GM23338 (cell line): Measurements from ENCODE around the gene TNS3.

Experiments used
- CREB1 ChIP-seq: fragments of 250-450 bp; sonication (Bioruptor Pico); IDR thresholded peaks from 2 replicates; pipeline ENCODE4 v1.5.0; 2020; ENCODE audit warnings: low read depth, mild to moderate bottlenecking, moderate library complexity
- EZH2 ChIP-seq: fragments of 200-600 bp; sonication (generic); IDR thresholded peaks from one replicate; pipeline ENCODE4 v1.8.0; 2017; ENCODE audit warnings: antibody characterized with exemption, mild to moderate bottlenecking, low read depth; ENCODE audit not compliant: unreplicated experiment
- EZH2phosphoT487 ChIP-seq: fragments of 200-600 bp; sonication (generic); IDR thresholded peaks from one replicate; pipeline ENCODE4 v1.8.1; 2018; ENCODE audit warnings: antibody characterized with exemption; ENCODE audit not compliant: unreplicated experiment
- JUNB ChIP-seq: IDR thresholded peaks from one replicate; pipeline ENCODE4 v1.6.1; 2016; ENCODE audit warnings: antibody characterized with exemption; ENCODE audit not compliant: unreplicated experiment
- NANOG ChIP-seq: IDR thresholded peaks from 2 replicates; pipeline ENCODE4 v1.6.1; 2016; ENCODE audit warnings: antibody characterized with exemption, borderline replicate concordance
- POLR2AphosphoS5 ChIP-seq: IDR thresholded peaks from 2 replicates; pipeline ENCODE4 v1.6.1; 2016; ENCODE audit warnings: antibody characterized with exemption, low read depth
- STAT1 ChIP-seq: IDR thresholded peaks from one replicate; pipeline ENCODE4 v1.6.1; 2016; ENCODE audit warnings: antibody characterized with exemption; ENCODE audit not compliant: unreplicated experiment
- ZNF114 ChIP-seq: fragments of 250-450 bp; sonication (Bioruptor Pico); IDR thresholded peaks from 2 replicates; pipeline ENCODE4 v1.5.0; 2020; ENCODE audit warnings: mild to moderate bottlenecking, moderate library complexity
- ZNF331 ChIP-seq: fragments of 250-450 bp; sonication (Bioruptor Pico); IDR thresholded peaks from 2 replicates; pipeline ENCODE4 v1.5.0; 2020; ENCODE audit warnings: low read depth, mild to moderate bottlenecking, moderate library complexity
- TF ChIP-seq, protein P1 (sequence below), 2 experiments: fragments of 200-600 bp in 1 of 2; sonication (generic) in 1 of 2; conservative IDR thresholded peaks; 2 replicates each; pipeline versions ENCODE4 v1.5.1 to v1.6.1; 2016 to 2017; ENCODE audit warnings: antibody characterized with exemption in 2 of 2, low read depth in 2 of 2, mild to moderate bottlenecking in 2 of 2, moderate library complexity in 1 of 2
- TF ChIP-seq, protein P2 (sequence below): IDR thresholded peaks from one replicate; pipeline ENCODE4 v1.6.1; 2018; ENCODE audit warnings: antibody characterized with exemption; ENCODE audit not compliant: unreplicated experiment
- TF ChIP-seq, protein P3 (sequence below): IDR thresholded peaks from 2 replicates; pipeline ENCODE4 v1.6.1; 2016; ENCODE audit warnings: antibody characterized with exemption
- TF ChIP-seq, protein P4 (sequence below): fragments of 250-450 bp; sonication (Bioruptor Pico); IDR thresholded peaks from 2 replicates; pipeline ENCODE4 v1.5.0; 2020; ENCODE audit warnings: mild to moderate bottlenecking, moderate library complexity

DNA sequence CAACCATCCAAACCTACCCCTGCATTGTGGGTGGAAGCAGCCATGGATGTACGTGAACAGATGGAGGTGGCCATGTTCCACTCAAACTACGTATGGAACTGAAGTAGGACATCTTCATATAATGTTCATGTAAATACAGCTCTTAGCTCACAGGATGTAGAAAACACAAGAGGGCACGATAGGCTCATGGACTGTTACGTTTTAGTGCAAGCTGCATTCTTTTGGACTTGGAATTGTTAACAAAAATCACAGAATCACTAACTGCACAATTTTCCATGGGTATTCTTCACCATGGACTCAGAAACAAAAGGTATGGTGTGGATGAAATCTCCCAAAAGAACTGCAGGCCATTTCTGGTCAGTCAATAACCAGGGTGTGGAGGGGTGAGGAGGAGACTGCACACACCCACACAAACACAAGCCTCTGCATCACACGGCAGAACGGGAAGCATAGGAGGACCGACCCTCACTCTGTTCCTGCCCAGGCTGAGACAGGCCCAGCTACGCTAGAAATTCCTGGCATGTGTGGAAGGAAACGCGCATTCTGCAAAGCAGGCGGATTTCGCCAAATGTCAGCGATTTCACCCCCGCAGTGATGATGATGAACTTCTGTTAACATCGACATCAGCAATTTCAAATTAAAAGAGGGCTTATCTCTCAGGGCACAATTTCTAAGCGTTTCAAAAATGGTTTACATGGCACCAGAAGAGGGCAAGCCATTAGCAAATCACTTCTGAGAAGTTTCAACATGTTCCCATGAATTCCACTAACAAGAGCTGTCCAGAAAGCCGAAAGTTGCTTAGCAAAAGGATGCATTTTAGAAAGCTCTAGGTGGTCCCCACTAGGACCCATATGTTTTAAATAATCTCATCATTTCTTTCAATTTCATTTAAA lies 149.0 kb downstream of the TNS3 start:
- no peak for TF ChIP-seq POLR2AphosphoS5
- TF ChIP-seq, protein P1, sequence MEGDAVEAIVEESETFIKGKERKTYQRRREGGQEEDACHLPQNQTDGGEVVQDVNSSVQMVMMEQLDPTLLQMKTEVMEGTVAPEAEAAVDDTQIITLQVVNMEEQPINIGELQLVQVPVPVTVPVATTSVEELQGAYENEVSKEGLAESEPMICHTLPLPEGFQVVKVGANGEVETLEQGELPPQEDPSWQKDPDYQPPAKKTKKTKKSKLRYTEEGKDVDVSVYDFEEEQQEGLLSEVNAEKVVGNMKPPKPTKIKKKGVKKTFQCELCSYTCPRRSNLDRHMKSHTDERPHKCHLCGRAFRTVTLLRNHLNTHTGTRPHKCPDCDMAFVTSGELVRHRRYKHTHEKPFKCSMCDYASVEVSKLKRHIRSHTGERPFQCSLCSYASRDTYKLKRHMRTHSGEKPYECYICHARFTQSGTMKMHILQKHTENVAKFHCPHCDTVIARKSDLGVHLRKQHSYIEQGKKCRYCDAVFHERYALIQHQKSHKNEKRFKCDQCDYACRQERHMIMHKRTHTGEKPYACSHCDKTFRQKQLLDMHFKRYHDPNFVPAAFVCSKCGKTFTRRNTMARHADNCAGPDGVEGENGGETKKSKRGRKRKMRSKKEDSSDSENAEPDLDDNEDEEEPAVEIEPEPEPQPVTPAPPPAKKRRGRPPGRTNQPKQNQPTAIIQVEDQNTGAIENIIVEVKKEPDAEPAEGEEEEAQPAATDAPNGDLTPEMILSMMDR (conservative IDR thresholded peaks at IDR 0.05; ENCODE audit: low read depth in 2 of 2) = no peak
- TF ChIP-seq EZH2 = no peak
- TF ChIP-seq JUNB = no peak
- TF ChIP-seq STAT1 = no peak
- TF ChIP-seq CREB1 = no peak
- no peak for TF ChIP-seq NANOG
- TF ChIP-seq, protein P2, sequence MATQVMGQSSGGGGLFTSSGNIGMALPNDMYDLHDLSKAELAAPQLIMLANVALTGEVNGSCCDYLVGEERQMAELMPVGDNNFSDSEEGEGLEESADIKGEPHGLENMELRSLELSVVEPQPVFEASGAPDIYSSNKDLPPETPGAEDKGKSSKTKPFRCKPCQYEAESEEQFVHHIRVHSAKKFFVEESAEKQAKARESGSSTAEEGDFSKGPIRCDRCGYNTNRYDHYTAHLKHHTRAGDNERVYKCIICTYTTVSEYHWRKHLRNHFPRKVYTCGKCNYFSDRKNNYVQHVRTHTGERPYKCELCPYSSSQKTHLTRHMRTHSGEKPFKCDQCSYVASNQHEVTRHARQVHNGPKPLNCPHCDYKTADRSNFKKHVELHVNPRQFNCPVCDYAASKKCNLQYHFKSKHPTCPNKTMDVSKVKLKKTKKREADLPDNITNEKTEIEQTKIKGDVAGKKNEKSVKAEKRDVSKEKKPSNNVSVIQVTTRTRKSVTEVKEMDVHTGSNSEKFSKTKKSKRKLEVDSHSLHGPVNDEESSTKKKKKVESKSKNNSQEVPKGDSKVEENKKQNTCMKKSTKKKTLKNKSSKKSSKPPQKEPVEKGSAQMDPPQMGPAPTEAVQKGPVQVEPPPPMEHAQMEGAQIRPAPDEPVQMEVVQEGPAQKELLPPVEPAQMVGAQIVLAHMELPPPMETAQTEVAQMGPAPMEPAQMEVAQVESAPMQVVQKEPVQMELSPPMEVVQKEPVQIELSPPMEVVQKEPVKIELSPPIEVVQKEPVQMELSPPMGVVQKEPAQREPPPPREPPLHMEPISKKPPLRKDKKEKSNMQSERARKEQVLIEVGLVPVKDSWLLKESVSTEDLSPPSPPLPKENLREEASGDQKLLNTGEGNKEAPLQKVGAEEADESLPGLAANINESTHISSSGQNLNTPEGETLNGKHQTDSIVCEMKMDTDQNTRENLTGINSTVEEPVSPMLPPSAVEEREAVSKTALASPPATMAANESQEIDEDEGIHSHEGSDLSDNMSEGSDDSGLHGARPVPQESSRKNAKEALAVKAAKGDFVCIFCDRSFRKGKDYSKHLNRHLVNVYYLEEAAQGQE = no peak
- TF ChIP-seq, protein P3, sequence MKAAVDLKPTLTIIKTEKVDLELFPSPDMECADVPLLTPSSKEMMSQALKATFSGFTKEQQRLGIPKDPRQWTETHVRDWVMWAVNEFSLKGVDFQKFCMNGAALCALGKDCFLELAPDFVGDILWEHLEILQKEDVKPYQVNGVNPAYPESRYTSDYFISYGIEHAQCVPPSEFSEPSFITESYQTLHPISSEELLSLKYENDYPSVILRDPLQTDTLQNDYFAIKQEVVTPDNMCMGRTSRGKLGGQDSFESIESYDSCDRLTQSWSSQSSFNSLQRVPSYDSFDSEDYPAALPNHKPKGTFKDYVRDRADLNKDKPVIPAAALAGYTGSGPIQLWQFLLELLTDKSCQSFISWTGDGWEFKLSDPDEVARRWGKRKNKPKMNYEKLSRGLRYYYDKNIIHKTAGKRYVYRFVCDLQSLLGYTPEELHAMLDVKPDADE = no peak
- no peak for TF ChIP-seq EZH2phosphoT487
- TF ChIP-seq ZNF331 (CRISPR knock-in tag) = no peak
- TF ChIP-seq, protein P4, sequence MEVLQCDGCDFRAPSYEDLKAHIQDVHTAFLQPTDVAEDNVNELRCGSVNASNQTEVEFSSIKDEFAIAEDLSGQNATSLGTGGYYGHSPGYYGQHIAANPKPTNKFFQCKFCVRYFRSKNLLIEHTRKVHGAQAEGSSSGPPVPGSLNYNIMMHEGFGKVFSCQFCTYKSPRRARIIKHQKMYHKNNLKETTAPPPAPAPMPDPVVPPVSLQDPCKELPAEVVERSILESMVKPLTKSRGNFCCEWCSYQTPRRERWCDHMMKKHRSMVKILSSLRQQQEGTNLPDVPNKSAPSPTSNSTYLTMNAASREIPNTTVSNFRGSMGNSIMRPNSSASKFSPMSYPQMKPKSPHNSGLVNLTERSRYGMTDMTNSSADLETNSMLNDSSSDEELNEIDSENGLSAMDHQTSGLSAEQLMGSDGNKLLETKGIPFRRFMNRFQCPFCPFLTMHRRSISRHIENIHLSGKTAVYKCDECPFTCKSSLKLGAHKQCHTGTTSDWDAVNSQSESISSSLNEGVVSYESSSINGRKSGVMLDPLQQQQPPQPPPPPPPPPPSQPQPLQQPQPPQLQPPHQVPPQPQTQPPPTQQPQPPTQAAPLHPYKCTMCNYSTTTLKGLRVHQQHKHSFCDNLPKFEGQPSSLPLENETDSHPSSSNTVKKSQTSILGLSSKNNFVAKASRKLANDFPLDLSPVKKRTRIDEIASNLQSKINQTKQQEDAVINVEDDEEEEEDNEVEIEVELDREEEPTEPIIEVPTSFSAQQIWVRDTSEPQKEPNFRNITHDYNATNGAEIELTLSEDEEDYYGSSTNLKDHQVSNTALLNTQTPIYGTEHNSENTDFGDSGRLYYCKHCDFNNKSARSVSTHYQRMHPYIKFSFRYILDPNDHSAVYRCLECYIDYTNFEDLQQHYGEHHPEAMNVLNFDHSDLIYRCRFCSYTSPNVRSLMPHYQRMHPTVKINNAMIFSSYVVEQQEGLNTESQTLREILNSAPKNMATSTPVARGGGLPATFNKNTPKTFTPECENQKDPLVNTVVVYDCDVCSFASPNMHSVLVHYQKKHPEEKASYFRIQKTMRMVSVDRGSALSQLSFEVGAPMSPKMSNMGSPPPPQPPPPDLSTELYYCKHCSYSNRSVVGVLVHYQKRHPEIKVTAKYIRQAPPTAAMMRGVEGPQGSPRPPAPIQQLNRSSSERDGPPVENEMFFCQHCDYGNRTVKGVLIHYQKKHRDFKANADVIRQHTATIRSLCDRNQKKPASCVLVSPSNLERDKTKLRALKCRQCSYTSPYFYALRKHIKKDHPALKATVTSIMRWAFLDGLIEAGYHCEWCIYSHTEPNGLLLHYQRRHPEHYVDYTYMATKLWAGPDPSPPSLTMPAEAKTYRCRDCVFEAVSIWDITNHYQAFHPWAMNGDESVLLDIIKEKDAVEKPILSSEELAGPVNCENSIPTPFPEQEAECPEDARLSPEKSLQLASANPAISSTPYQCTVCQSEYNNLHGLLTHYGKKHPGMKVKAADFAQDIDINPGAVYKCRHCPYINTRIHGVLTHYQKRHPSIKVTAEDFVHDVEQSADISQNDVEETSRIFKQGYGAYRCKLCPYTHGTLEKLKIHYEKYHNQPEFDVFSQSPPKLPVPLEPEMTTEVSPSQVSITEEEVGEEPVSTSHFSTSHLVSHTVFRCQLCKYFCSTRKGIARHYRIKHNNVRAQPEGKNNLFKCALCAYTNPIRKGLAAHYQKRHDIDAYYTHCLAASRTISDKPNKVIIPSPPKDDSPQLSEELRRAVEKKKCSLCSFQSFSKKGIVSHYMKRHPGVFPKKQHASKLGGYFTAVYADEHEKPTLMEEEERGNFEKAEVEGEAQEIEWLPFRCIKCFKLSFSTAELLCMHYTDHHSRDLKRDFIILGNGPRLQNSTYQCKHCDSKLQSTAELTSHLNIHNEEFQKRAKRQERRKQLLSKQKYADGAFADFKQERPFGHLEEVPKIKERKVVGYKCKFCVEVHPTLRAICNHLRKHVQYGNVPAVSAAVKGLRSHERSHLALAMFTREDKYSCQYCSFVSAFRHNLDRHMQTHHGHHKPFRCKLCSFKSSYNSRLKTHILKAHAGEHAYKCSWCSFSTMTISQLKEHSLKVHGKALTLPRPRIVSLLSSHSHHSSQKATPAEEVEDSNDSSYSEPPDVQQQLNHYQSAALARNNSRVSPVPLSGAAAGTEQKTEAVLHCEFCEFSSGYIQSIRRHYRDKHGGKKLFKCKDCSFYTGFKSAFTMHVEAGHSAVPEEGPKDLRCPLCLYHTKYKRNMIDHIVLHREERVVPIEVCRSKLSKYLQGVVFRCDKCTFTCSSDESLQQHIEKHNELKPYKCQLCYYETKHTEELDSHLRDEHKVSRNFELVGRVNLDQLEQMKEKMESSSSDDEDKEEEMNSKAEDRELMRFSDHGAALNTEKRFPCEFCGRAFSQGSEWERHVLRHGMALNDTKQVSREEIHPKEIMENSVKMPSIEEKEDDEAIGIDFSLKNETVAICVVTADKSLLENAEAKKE (CRISPR knock-in tag) = no peak
- TF ChIP-seq ZNF114 = no peak
